ENCODE measurements around the gene MICOS13. TPM values are rescaled to one million over a fixed set of nuclear protein-coding genes. Genes with fewer than 3 reads are reported as not detected.

MICOS13 gene
- total RNA-seq, 2 experiments from 2014 or later: 53.1 to 55.1 TPM

DNA sequence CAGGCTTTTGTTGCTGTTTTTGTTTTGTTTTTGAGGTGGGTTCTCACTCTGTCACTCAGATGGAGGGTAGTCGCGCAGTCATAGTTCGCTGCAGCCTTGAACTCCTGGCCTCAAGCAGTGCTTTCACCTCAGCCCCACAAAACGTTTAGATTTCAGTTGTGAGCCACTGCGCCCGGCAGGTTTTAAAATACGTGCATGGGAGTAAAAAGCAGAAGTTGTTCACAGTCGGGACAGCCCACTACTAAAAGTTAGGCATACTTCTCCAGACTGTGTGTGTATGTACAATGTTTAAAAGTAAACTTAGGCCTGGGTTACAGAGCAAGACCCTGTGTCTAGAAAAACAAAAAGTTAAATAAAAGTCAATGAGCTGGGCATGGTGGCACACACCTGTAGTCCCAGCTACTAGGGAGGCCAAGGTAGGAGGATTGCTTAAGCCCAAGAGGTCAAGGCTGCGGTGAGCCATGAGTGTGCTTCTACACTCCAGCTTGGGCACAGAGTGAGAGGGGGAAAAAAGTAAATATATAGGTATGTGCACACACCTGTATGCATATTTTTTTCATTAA is 51.3 kb downstream of the MICOS13 start:
- ChIA-PET POLR2A (no interaction called here), CTCF (no interaction called here)
- Mint-ChIP-seq H3K4me3 (peak overlapping the region; percentile 31), H3K27me3 (ENCODE audit: low read depth) (no peaks in the 10 kb centered on the region), H3K36me3 (ENCODE audit: low read depth) (peaks cover 75% of the 10 kb centered on the region), H3K27ac (peak overlapping the region; percentile 64), H3K4me1 (ENCODE audit: low read depth) (peaks cover 74% of the 10 kb centered on the region), H3K9me3 (ENCODE audit: insufficient read depth) (no peaks in the 10 kb centered on the region)
- DNase-seq (no peak), ATAC-seq (no peak)

DNA sequence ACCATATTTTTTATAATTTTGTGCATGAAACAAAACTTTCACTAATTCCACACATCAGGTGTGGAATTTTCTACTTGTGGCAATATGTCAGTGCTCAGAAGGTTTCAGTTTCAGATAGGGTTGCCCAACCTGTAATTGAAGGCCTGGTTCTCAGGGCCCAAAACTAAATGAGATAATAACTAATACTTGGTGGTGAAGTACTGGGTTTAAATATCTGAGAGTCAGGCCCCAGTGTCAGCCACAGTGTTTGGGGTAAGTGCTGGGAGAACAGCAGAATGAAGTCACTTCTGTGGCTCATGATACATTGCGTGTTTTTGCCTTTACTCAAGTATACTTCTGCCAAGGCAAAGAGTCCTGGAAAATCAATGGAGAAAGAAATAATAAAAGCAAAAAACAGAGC is 51.9 kb downstream of the MICOS13 start:
- H3K27ac Mint-ChIP-seq: peak overlapping the region; percentile 55
- H3K36me3 Mint-ChIP-seq (ENCODE audit: low read depth): peaks cover 78% of the 10 kb centered on the region
- H3K27me3 Mint-ChIP-seq (ENCODE audit: low read depth): no peaks in the 10 kb centered on the region
- H3K9me3 Mint-ChIP-seq (ENCODE audit: insufficient read depth): no peaks in the 10 kb centered on the region
- no peak for DNase-seq
- ATAC-seq: no peak
- no peak overlapping the region for H3K4me3 Mint-ChIP-seq
- CTCF ChIA-PET: no interaction called here
- peaks cover 74% of the 10 kb centered on the region for H3K4me1 Mint-ChIP-seq (ENCODE audit: low read depth)
- POLR2A ChIA-PET: no interaction called here

Other genes with a start within 250 kb of the MICOS13 start
- gene ZNRF4, start 225.1 kb downstream of the MICOS13 start, total RNA-seq: not detected
- gene TINCR, start 112.6 kb downstream of the MICOS13 start, total RNA-seq: under 1 TPM; 0.26 to 0.68 TPM
- gene SAFB2, start 57.7 kb downstream of the MICOS13 start, total RNA-seq: 10 to 100 TPM; 84.2 to 96.6 TPM
- 100 to 1,000 TPM; 116 to 134 TPM for gene SAFB, start 57.4 kb downstream of the MICOS13 start, total RNA-seq
- 1 to 10 TPM; 2.0 to 2.1 TPM for gene HSD11B1L, start 511 bp upstream of the MICOS13 start, total RNA-seq
- gene RPL36, start 9.8 kb upstream of the MICOS13 start, total RNA-seq: 100 to 1,000 TPM; 926 to 951 TPM
- gene LONP1, start 39.6 kb upstream of the MICOS13 start, total RNA-seq: 100 to 1,000 TPM; 114 to 129 TPM
- not detected for gene CATSPERD, start 40.1 kb upstream of the MICOS13 start, total RNA-seq
- gene PRR22, start 104.2 kb upstream of the MICOS13 start, total RNA-seq: 1 to 10 TPM; 5.7 to 6.0 TPM
- gene DUS3L, start 110.6 kb upstream of the MICOS13 start, total RNA-seq: 10 to 100 TPM; 56.6 to 66.3 TPM
- gene NRTN, start 124.6 kb upstream of the MICOS13 start, total RNA-seq: not detected
- under 1 TPM; 0.16 to 0.18 TPM for gene FUT6, start 159.2 kb upstream of the MICOS13 start, total RNA-seq
- gene FUT3, start 170.9 kb upstream of the MICOS13 start, total RNA-seq: not detected
- not detected for gene FUT5, start 190.0 kb upstream of the MICOS13 start, total RNA-seq
- 100 to 1,000 TPM; 225 to 228 TPM for gene NDUFA11, start 223.3 kb upstream of the MICOS13 start, total RNA-seq
- 1 to 10 TPM; 6.2 to 6.8 TPM for gene VMAC, start 224.4 kb upstream of the MICOS13 start, total RNA-seq
- 10 to 100 TPM; 11.4 to 12.0 TPM for gene CAPS, start 233.7 kb upstream of the MICOS13 start, total RNA-seq